22Rv1 (cell line): ENCODE data around the gene IL24.

Experiments
- ZFX ChIP-seq: fragments of 450-650 bp; IDR thresholded peaks from 2 replicates; pipeline ENCODE4 v1.6.1; 2017; ENCODE audit warnings: antibody characterized with exemption, borderline replicate concordance
- TF ChIP-seq, protein P1 (sequence below): fragments of 450-650 bp; IDR thresholded peaks from 2 replicates; pipeline ENCODE4 v1.5.1; 2017; ENCODE audit warnings: mild to moderate bottlenecking

- TF ChIP-seq, protein P1, sequence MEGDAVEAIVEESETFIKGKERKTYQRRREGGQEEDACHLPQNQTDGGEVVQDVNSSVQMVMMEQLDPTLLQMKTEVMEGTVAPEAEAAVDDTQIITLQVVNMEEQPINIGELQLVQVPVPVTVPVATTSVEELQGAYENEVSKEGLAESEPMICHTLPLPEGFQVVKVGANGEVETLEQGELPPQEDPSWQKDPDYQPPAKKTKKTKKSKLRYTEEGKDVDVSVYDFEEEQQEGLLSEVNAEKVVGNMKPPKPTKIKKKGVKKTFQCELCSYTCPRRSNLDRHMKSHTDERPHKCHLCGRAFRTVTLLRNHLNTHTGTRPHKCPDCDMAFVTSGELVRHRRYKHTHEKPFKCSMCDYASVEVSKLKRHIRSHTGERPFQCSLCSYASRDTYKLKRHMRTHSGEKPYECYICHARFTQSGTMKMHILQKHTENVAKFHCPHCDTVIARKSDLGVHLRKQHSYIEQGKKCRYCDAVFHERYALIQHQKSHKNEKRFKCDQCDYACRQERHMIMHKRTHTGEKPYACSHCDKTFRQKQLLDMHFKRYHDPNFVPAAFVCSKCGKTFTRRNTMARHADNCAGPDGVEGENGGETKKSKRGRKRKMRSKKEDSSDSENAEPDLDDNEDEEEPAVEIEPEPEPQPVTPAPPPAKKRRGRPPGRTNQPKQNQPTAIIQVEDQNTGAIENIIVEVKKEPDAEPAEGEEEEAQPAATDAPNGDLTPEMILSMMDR = no peak
- no peak for TF ChIP-seq ZFX
These were observed 24.6 kb downstream of the IL24 start, which contains the start of gene FCMR for GRCh38 chr1:206921772-206922265.
